Measurements from ENCODE around the gene COG1.
"Not testable (repeated sequence)": the region's sequence is repeated elsewhere in the genome, so short reads cannot be mapped to it uniquely, and the experiment has no call there.

Gene COG1, protein sequence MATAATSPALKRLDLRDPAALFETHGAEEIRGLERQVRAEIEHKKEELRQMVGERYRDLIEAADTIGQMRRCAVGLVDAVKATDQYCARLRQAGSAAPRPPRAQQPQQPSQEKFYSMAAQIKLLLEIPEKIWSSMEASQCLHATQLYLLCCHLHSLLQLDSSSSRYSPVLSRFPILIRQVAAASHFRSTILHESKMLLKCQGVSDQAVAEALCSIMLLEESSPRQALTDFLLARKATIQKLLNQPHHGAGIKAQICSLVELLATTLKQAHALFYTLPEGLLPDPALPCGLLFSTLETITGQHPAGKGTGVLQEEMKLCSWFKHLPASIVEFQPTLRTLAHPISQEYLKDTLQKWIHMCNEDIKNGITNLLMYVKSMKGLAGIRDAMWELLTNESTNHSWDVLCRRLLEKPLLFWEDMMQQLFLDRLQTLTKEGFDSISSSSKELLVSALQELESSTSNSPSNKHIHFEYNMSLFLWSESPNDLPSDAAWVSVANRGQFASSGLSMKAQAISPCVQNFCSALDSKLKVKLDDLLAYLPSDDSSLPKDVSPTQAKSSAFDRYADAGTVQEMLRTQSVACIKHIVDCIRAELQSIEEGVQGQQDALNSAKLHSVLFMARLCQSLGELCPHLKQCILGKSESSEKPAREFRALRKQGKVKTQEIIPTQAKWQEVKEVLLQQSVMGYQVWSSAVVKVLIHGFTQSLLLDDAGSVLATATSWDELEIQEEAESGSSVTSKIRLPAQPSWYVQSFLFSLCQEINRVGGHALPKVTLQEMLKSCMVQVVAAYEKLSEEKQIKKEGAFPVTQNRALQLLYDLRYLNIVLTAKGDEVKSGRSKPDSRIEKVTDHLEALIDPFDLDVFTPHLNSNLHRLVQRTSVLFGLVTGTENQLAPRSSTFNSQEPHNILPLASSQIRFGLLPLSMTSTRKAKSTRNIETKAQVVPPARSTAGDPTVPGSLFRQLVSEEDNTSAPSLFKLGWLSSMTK

DNA sequence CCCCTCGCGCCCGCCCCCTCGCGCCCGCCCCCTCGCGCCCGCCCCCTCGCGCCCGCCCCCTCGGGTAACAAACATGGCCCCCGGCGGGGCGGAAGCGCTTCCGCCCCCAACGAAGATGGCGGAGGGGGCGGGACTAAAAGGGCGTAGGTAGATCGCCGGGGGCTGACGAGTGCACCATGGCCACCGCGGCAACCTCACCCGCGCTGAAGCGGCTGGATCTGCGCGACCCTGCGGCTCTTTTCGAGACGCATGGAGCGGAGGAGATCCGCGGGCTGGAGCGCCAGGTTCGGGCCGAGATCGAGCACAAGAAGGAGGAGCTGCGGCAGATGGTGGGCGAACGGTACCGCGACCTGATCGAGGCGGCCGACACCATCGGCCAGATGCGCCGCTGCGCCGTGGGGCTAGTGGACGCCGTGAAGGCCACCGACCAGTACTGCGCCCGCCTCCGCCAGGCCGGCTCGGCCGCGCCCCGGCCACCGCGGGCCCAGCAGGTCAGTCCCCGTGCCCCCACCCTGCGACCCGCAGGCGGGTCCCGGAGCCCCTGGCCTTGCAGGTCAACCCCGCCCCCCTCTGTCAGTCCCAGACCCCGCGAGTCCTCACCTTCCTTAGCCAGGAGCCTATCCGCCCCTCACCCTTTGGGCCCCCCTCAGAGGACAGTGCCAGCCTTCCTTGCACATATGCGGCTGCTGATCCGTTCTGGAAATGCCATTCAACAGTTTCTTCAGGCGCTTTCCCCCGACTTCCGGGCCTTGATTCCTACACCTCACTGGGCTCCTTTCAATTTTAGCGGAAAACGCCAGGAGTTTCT is at the start of gene COG1:
Gene COG1, plus strand, starts transcription at position 162 of the 808 bp plus-strand sequence. Its CDS starts 15 bp downstream, at position 177.
- DNase-seq = peak; percentile 78

- not testable (repeated sequence) for DNase-seq
These were observed 48.6 kb upstream of the COG1 start for GRCh38 chr17:73144209-73144608.

DNA sequence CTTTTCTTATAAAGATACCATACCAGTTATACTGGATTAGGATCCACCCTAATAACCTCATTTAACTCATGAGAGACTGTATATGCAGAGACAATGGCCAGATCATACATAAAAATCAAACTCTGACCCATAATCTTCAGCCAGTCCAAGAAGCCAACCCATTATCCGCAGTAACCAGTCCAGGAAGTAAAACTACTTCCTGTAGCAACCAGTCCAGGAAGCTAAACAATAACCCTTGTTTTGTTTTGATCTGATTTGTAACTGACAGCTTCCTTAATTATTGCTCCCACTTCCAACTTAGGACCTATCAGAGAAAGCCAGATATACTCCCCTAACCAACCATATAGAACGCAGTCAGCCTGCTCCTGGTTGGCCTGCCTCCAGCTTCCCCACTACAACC is 47.2 kb upstream of the COG1 start:
- no peak for DNase-seq

DNA sequence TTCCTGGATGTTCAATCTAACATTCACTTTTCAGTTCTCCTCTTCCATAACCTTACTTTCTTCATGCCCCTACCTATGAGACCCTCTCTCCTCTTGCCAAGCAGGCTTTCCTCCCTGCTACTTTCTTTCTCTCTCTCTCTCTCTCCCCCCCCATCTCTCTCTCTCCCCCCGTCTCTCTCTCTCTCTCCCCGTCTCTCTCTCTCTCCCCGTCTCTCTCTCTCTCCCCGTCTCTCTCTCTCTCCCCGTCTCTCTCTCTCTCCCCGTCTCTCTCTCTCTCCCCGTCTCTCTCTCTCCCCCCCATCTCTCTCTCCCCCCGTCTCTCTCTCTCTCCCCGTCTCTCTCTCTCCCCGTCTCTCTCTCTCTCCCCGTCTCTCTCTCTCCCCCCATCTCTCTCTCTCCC is 45.1 kb upstream of the COG1 start:
- DNase-seq = not testable (repeated sequence)

GRCh38 chr17:73148540-73149334 is 44.1 kb upstream of the COG1 start:
- no peak for DNase-seq

GRCh38 chr17:73150622-73151300 is 42.1 kb upstream of the COG1 start:
- DNase-seq = not testable (repeated sequence)

DNA sequence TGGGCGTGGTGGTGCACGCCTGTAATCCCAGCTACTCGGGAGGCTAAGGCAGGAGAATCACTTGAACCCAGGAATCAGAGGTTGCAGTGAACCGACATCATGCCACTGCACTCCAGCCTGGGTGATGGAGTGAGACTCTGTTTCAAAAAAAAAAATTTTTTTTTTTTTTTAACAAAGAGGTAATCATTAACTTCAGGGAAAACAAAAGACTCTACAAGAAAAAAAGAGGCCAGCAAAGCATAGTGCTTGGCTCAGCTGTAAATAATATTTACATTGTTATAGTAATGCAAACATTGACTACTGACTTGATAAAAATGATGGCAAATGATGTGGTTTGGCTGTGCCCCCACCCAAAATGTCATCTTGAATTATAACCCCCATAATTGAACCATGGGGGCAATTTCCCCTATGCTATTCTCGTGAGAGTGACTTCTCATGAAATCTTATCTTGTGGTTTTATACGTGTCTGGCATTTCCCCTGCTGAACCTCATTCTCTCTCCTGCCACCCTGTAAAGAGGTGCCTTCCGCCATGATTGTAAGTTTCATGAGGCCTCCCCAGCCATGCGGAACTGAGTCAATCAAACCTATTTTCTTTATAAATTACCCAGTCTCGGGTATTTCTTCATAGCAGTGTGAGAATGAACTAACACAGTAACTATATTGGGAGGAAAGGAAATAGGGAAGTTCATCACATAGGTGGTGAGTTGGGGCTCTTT is 40.8 kb upstream of the COG1 start:
- peak; percentile 35 for DNase-seq

DNA sequence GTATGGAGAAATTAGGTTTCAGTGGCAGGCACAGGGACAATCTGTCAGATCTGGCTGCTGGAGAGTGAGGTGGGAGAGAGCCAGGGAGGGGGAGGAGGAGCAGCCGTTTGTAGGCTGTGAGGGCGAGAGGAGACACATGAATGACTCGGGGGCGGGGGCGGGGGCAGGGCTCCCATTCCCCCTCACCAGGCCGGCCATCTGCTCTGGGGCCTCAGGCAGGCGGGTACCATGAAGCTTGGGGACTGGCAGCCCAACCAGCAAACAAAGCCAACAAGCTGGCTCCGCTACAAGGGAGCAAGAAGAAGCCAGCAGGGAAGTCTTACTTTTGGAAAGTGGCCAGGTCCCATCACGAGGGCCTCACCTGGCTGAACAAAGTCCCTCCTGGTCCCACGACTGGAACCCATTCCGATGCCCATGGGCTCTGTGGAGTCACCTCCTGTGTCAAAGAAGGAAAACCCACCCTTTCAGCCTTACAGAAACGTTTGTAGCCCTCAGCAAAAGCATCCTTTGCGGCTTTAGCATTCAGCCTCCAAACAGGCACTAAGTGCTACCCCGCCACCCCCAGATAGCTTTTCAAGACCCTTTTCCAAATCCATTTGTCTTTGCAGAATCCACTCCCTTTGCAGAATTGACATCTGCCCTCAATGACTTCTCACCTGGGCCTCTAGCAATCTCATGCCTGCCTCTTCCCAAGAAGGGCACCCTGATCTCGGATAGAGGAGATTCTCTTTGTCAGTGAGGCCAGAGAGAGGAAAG is 37.3 kb upstream of the COG1 start:
- DNase-seq = no peak

DNA sequence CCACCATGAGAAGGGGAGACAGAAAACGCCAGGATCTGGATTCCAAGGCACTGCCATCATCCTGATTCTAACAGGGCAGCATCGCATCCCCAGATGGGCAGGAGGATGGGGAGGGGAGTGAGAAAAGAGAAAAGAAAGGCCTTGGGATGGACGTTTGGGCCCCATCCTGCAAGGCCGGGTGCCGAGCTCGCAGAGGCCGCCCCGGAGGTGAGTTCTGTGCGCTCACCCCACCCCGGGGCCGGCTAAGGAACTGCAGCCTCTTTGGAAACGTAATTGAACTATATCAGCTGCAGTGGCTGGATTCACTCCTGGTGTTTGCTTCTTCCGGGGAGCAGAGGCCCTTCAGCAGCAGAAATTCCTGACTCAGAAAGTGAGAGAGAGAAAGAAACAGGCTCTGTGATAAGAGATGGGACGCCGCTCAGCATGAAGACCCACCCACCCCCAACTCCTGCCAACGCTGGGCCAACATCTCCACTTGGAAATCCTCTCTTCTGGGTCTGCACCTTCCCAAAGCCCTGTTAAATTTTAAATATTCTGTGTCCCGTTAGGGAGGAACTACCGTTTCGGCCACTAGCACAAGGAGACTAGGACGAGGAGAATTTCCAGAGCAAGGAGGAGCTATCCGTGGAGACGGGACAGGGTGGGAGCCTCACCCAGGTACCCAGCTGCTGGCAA is 36.6 kb upstream of the COG1 start:
- no peak for DNase-seq

GRCh38 chr17:73156887-73157520 is 35.9 kb upstream of the COG1 start:
- DNase-seq = no peak

GRCh38 chr17:73157521-73157890 is 35.3 kb upstream of the COG1 start:
- no peak for DNase-seq

GRCh38 chr17:73158133-73158532 is 34.7 kb upstream of the COG1 start:
- DNase-seq = no peak

GRCh38 chr17:73160980-73161630 is 31.8 kb upstream of the COG1 start:
- DNase-seq = no peak

DNA sequence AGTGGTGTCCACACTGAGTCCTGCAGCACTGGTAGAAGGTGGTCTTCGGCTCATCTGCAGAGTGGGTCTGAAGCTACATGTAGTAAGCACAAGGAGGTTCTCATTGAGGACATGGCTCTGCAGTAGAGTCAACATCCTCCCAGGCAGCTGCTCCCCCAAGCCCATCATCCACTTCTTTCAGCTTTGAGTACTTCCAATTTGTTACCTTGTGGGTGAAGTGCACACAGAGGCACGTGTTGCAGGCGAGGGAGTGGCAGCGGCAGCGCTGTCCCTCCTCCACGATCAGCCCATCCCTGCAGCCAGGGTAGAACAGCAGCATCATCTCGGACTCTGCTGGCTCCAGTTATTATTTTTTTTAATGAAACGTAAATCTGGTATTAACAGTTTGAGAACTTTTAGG is 29.8 kb upstream of the COG1 start:
- no peak for DNase-seq

- no peak for DNase-seq
These were observed 27.0 kb upstream of the COG1 start for GRCh38 chr17:73165616-73166404.

- DNase-seq = no peak
These were observed 25.9 kb upstream of the COG1 start for GRCh38 chr17:73166731-73167581.
